Smooth muscle cell (in vitro differentiated cells): ENCODE measurements around the gene CHST11. TPM values are rescaled to one million over a fixed set of nuclear protein-coding genes. Genes with fewer than 3 reads are reported as not detected.

Experiments
- DNase-seq: peaks from one replicate; lab custom pipeline; 2025; ENCODE audit not compliant: unreplicated experiment; lab: John Stamatoyannopoulos, UW
- H2AFZ ChIP-seq: fragments of 200-600 bp; sonication (generic); 2 replicates; pipeline ENCODE4 v1.6.0; 2016; ENCODE audit warnings: antibody characterized with exemption, low read depth, mild to moderate bottlenecking
- H3F3A ChIP-seq: fragments of 200-600 bp; sonication (generic); 2 replicates; pipeline ENCODE4 v1.6.0; 2017; ENCODE audit warnings: antibody characterized with exemption, low read depth
- H3K27ac ChIP-seq: fragments of 200-600 bp; sonication (generic); 2 replicates; pipeline ENCODE4 v1.5.1; 2016; ENCODE audit warnings: low read depth, mild to moderate bottlenecking
- H3K27me3 ChIP-seq: fragments of 200-600 bp; sonication (generic); 2 replicates; pipeline ENCODE4 v1.6.1; 2016; ENCODE audit warnings: low read depth, mild to moderate bottlenecking
- H3K36me3 ChIP-seq: fragments of 200-600 bp; sonication (generic); 2 replicates; pipeline ENCODE4 v1.5.1; 2016; ENCODE audit warnings: low read depth
- H3K4me1 ChIP-seq: fragments of 200-600 bp; sonication (generic); 2 replicates; pipeline ENCODE4 v1.5.1; 2016; ENCODE audit warnings: low read depth
- H3K4me2 ChIP-seq: fragments of 200-600 bp; sonication (generic); 2 replicates; pipeline ENCODE4 v1.6.0; 2016; ENCODE audit warnings: mild to moderate bottlenecking
- H3K4me3 ChIP-seq: fragments of 200-600 bp; sonication (generic); 2 replicates; pipeline ENCODE4 v1.5.1; 2016; ENCODE audit warnings: mild to moderate bottlenecking
- H3K79me2 ChIP-seq: fragments of 200-600 bp; sonication (generic); 2 replicates; pipeline ENCODE4 v1.6.0; 2016; ENCODE audit warnings: low read depth, mild to moderate bottlenecking
- H3K9ac ChIP-seq: fragments of 200-600 bp; sonication (generic); 2 replicates; pipeline ENCODE4 v1.6.0; 2016; ENCODE audit warnings: low read depth
- H3K9me3 ChIP-seq: fragments of 200-600 bp; sonication (generic); replicated peaks from 2 replicates; pipeline ENCODE4 v1.5.1; 2016; ENCODE audit warnings: low read depth
- H4K20me1 ChIP-seq: fragments of 200-600 bp; sonication (generic); 2 replicates; pipeline ENCODE4 v1.6.0; 2016; ENCODE audit warnings: low read depth
- CTCF ChIP-seq: fragments of 200-600 bp; sonication (generic); IDR thresholded peaks from 2 replicates; pipeline ENCODE4 v1.5.1; 2017; ENCODE audit warnings: borderline replicate concordance, mild to moderate bottlenecking, antibody characterized with exemption; ENCODE audit not compliant: insufficient read depth, poor library complexity, severe bottlenecking
- WGBS: methylation state at CpG from one replicate; pipeline ENCODE4 v1.1.7; 2016; ENCODE audit warnings: low lambda C conversion rate; 5-methylcytosine and 5-hydroxymethylcytosine counted together
- polyA plus RNA-seq: library from polyadenylated mRNA; unstranded; fragments of >200 nt; fragmentation: Nextera tagmentation; extraction: Ambion mirVana; gene quantifications from 2 replicates; pipeline ENCODE4 v1.2.1, GENCODE V29; 2016
- total RNA-seq: library from RNA; depleted of rRNA; stranded (reverse); fragments of >200 nt; gene quantifications from 2 replicates; pipeline ENCODE4 v1.2.3, GENCODE V29; 2014

CHST11 gene
- total and polyA plus RNA-seq, 2 experiments from 2014 or later = 6.9 to 10.2 TPM

- H3K36me3 ChIP-seq = no peaks in the 10 kb centered on the region
- H3K27ac ChIP-seq = no peak overlapping the region
- no peaks in the 10 kb centered on the region for H3F3A ChIP-seq
- H3K27me3 ChIP-seq = no peaks in the 10 kb centered on the region
- H3K4me2 ChIP-seq = no peak overlapping the region
- H2AFZ ChIP-seq = no peak overlapping the region
- no peak for TF ChIP-seq CTCF
- DNase-seq = no peak
- H3K9ac ChIP-seq = no peak overlapping the region
- no peaks in the 10 kb centered on the region for H3K9me3 ChIP-seq
- peaks cover 7% of the 10 kb centered on the region for H4K20me1 ChIP-seq
- no peaks in the 10 kb centered on the region for H3K79me2 ChIP-seq
- 92% methylated on average over 3 of the region's 3 CpGs for WGBS
- no peaks in the 10 kb centered on the region for H3K4me1 ChIP-seq
- no peak overlapping the region for H3K4me3 ChIP-seq
Observed at GRCh38 chr12:104628831-104629135, 172.0 kb downstream of the CHST11 start.

- no peaks in the 10 kb centered on the region for H3K36me3 ChIP-seq
- no peak overlapping the region for H3K27ac ChIP-seq
- H3K9me3 ChIP-seq = no peaks in the 10 kb centered on the region
- DNase-seq = no peak
- H4K20me1 ChIP-seq = peaks cover 7% of the 10 kb centered on the region
- H2AFZ ChIP-seq = no peak overlapping the region
- no peaks in the 10 kb centered on the region for H3F3A ChIP-seq
- no peaks in the 10 kb centered on the region for H3K4me1 ChIP-seq
- no peak for TF ChIP-seq CTCF
- H3K4me2 ChIP-seq = no peak overlapping the region
- H3K27me3 ChIP-seq = no peaks in the 10 kb centered on the region
- H3K9ac ChIP-seq = no peak overlapping the region
- no peaks in the 10 kb centered on the region for H3K79me2 ChIP-seq
- no peak overlapping the region for H3K4me3 ChIP-seq
- WGBS = 62% methylated on average over 6 of the region's 6 CpGs
Observed at GRCh38 chr12:104630230-104630670, 173.5 kb downstream of the CHST11 start.

GRCh38 chr12:104631867-104632266 lies 175.1 kb downstream of the CHST11 start:
- Histone ChIP-seq H3K4me3 (no peak overlapping the region), H3K36me3 (no peaks in the 10 kb centered on the region), H3F3A (no peaks in the 10 kb centered on the region), H3K27me3 (no peaks in the 10 kb centered on the region), H3K27ac (no peak overlapping the region), H3K4me2 (no peak overlapping the region), H3K9ac (no peak overlapping the region), H3K79me2 (no peaks in the 10 kb centered on the region), H2AFZ (no peak overlapping the region), H3K4me1 (no peaks in the 10 kb centered on the region), H4K20me1 (peaks cover 7% of the 10 kb centered on the region), H3K9me3 (no peaks in the 10 kb centered on the region)
- 95% methylated on average over 8 of the region's 8 CpGs for WGBS
- no peak for TF ChIP-seq CTCF
- no peak for DNase-seq

- H3K4me2 ChIP-seq = peak overlapping the region; percentile 37
- whole genome bisulfite sequencing = 51% methylated on average over 13 of the region's 13 CpGs
Observed at GRCh38 chr12:104632724-104633201, 176.0 kb downstream of the CHST11 start.

More at GRCh38 chr12:104632724-104633201, 176.0 kb downstream of the CHST11 start:
- H3K79me2 ChIP-seq = no peaks in the 10 kb centered on the region
- H3K36me3 ChIP-seq = no peaks in the 10 kb centered on the region
- no peak overlapping the region for H2AFZ ChIP-seq
- DNase-seq = no peak
- TF ChIP-seq CTCF = no peak
- H3K27me3 ChIP-seq = no peaks in the 10 kb centered on the region
- H3K27ac ChIP-seq = peak overlapping the region; percentile 3
- H3K9me3 ChIP-seq = no peaks in the 10 kb centered on the region
- peaks cover 7% of the 10 kb centered on the region for H4K20me1 ChIP-seq
- H3K4me3 ChIP-seq = no peak overlapping the region
- no peaks in the 10 kb centered on the region for H3F3A ChIP-seq
- no peak overlapping the region for H3K9ac ChIP-seq
- no peaks in the 10 kb centered on the region for H3K4me1 ChIP-seq
